SKM-1 (cell line): ENCODE data around the gene CCNO.

ENCODE experiments used
- DNase-seq: peaks from one replicate; lab custom pipeline; 2025; ENCODE audit not compliant: unreplicated experiment; lab: John Stamatoyannopoulos, UW

Gene CCNO

GRCh38 chr5:55222985-55223811 lies 10.2 kb downstream of the CCNO start:
- DNase-seq = no peak

GRCh38 chr5:55222092-55222984 lies 11.1 kb downstream of the CCNO start:
- no peak for DNase-seq

DNA sequence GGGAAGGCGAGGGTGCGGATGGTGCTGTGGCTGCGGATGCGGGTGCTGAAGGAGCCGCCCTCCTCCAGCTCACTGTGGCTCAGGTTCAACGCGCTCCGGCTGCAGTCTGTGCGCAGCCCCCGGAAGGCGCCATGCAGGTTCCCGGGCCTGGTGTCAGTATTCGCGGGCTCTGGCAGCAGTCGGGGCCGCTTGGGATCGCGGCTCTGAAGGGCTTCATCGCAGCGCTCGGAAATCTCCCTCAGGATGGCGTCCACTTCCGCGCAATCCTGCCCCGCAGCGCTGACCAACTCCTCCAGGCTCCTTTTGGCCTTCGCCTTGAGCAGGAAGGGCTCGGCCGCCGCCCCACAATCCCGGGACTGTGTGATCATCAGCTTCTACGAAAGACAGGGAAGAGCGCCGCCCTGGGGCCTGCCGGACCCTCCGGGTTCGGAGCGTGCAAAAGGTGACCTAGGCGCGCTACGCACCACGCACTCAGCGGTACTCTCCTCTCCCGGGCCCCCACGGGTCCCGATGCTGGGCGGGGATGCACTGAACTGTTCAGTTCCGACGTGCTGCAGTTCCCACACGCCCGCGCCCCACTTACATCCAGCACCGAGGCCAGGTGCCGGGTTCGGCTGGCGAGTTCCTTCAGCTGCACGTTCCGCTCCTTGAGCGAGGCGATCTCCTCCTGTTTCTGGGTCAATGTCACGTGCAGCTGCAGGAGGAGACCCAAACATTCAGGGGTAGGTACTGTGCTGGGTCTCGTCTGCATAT lies 12.8 kb downstream of the CCNO start:
- DNase-seq = no peak

GRCh38 chr5:55219770-55220169 lies 13.6 kb downstream of the CCNO start:
- no peak for DNase-seq

GRCh38 chr5:55218967-55219366 lies 14.4 kb downstream of the CCNO start:
- DNase-seq = no peak

GRCh38 chr5:55211184-55211874 lies 22.1 kb downstream of the CCNO start:
- DNase-seq = no peak

- no peak for DNase-seq
Observed at GRCh38 chr5:55205001-55205400, 28.4 kb downstream of the CCNO start.

GRCh38 chr5:55191165-55191564 lies 42.2 kb downstream of the CCNO start:
- DNase-seq = no peak

GRCh38 chr5:55188656-55189540 lies 44.5 kb downstream of the CCNO start:
- DNase-seq = no peak

DNA sequence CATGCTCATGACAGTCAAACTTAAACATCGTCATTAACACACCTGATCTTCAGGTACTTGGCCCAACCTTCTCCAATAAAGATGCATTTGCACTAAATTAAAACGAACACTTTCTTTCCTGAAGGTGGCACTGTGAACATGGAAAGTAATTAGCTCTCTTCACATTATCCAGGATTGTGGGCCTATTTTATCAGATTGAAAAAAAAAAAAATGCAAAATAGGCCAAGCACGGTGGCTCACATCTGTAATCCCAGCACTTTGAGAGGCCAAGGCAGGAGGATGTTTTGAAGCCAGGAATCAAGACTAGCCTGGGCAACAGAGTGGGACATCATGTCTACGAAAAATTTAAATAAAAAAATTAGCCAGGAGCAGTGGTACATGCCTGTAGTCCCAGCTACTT lies 46.0 kb downstream of the CCNO start:
- DNase-seq = no peak
